ENCODE data around the gene PARD6B. TPM values are rescaled to one million over a fixed set of nuclear protein-coding genes. Genes with fewer than 3 reads are reported as not detected.

The PARD6B gene
- total and polyA plus RNA-seq, 2 donors (not counting 1 experiment from before 2014, with no cell fraction given) = 0.91 to 6.0 TPM

DNA sequence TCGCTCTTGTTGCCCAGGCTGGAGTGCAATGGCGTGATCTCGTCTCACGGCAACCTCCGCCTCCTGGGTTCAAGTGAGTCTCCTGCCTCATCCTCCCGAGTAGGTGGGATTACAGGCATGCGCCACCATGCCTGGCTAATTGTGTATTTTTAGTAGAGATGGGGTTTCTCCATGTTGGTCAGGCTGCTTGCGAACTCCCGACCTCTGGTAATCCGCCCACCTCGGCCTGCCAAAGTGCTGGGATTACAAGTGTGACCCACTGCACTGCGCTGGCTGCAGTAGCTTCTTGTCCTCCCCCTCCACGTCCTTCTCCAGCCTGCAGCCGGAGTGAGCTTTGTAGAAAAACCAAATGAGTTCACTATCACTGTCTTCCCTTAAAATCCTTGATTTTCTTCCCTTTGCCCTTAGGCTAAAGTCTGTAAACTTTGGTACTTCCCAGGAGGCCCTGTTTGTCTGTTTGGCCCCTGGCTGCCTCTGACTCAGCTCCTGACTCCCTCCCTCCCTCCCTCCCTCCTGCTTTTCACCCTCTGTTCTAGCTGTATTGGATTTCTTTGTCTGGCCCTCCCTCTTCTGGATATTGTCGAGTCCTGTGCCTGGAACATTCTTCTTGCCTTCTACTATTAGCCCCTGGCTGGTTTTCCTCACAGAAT is 12.9 kb downstream of the PARD6B start:
- Histone ChIP-seq H3K79me2 (ENCODE audit: control insufficient read depth, insufficient read depth, low read length) (no peaks in the 10 kb centered on the region), H2AFZ (ENCODE audit: insufficient read depth, low read depth, low read length, poor library complexity, severe bottlenecking) (no peak overlapping the region), H3K4me3 (ENCODE audit: control extremely low read depth in 1 of 5, extremely low read depth in 1 of 5, insufficient read depth in 1 of 5, low read depth in 2 of 5, low read length in 4 of 5) (no peak overlapping the region), H3K4me1 (ENCODE audit: control insufficient read depth in 2 of 2, insufficient read depth in 2 of 2, low read length in 2 of 2) (peaks cover 0 to 3% of the 10 kb centered on the region in 2 donors), H3K4me2 (replicated peaks; ENCODE audit: low read depth, low read length, poor library complexity, severe bottlenecking) (no peak overlapping the region), H3K27ac (ENCODE audit: low read length in 2 of 2) (no peak overlapping the region), H4K20me1 (ENCODE audit: control insufficient read depth, insufficient read depth, low read length, poor library complexity, severe bottlenecking) (no peaks in the 10 kb centered on the region), H3K36me3 (replicated peaks in 1 of 2; ENCODE audit: control extremely low read depth in 1 of 2, control insufficient read depth in 1 of 2, extremely low read depth in 1 of 2, insufficient read depth in 2 of 2, low read length in 1 of 2) (peaks cover 0 to 9% of the 10 kb centered on the region in 2 experiments), H3K9me3 (ENCODE audit: control extremely low read depth in 1 of 3, control insufficient read depth in 2 of 3, insufficient read depth in 1 of 3, low read length in 2 of 3) (no peaks in the 10 kb centered on the region), H3K9ac (ENCODE audit: low read length) (no peak overlapping the region), H3K27me3 (replicated peaks in 1 of 4; ENCODE audit: control extremely low read depth in 1 of 4, control insufficient read depth in 3 of 4, insufficient read depth in 4 of 4, low read length in 3 of 4) (no peaks in the 10 kb centered on the region)
- Mint-ChIP-seq H3K27me3 (no peaks in the 10 kb centered on the region), H3K27ac (no peak overlapping the region), H3K4me1 (peaks cover 6% of the 10 kb centered on the region), H3K9me3 (ENCODE audit: insufficient read depth) (no peaks in the 10 kb centered on the region), H3K4me3 (no peak overlapping the region)
- no peak for DNase-seq
- TF ChIP-seq, protein P1, sequence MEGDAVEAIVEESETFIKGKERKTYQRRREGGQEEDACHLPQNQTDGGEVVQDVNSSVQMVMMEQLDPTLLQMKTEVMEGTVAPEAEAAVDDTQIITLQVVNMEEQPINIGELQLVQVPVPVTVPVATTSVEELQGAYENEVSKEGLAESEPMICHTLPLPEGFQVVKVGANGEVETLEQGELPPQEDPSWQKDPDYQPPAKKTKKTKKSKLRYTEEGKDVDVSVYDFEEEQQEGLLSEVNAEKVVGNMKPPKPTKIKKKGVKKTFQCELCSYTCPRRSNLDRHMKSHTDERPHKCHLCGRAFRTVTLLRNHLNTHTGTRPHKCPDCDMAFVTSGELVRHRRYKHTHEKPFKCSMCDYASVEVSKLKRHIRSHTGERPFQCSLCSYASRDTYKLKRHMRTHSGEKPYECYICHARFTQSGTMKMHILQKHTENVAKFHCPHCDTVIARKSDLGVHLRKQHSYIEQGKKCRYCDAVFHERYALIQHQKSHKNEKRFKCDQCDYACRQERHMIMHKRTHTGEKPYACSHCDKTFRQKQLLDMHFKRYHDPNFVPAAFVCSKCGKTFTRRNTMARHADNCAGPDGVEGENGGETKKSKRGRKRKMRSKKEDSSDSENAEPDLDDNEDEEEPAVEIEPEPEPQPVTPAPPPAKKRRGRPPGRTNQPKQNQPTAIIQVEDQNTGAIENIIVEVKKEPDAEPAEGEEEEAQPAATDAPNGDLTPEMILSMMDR (IDR thresholded peaks at IDR 0.05) = no peak
- TF ChIP-seq EZH2 (IDR thresholded peaks at IDR 0.05; ENCODE audit: borderline replicate concordance, insufficient read depth, low read depth, low read length, poor library complexity, severe bottlenecking) = no peak
- ChIA-PET CTCF (no interaction called here), POLR2A (no interaction called here)
- no peak for ATAC-seq (ENCODE audit: low read depth)
- intact Hi-C loops (cut with micrococcal nuclease) = no loop called here
- WGBS (ENCODE audit: insufficient coverage) = 94% methylated on average over 14 of the region's 15 CpGs

DNA sequence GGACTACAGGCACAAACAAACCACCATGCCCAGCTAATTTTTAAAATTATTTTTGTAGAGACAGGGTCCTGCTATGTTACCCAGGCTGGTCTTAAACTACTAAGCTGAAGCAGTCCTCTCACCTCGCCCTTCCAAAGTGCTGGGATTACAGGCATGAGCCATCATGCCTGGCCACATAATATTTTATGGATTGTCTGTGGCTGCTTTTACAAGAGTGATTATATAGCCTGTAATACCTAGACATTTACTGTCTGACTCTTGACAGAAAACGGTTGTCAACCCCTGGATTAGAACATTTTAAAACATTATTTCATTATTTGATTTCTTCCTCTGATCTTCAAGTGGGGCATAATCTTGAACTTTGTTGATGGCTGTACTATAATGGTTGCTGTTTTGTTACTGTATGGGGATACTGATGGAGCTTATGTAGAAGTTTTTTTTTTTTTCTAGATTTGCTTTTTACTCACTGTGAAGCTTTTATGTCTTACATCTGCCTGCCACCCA is 14.3 kb downstream of the PARD6B start:
- CTCF ChIA-PET = no interaction called here
- Histone ChIP-seq H2AFZ (ENCODE audit: insufficient read depth, low read depth, low read length, poor library complexity, severe bottlenecking) (no peak overlapping the region), H4K20me1 (ENCODE audit: control insufficient read depth, insufficient read depth, low read length, poor library complexity, severe bottlenecking) (no peaks in the 10 kb centered on the region), H3K4me1 (ENCODE audit: control insufficient read depth in 2 of 2, insufficient read depth in 2 of 2, low read length in 2 of 2) (peaks cover 0 to 3% of the 10 kb centered on the region in 2 donors), H3K36me3 (replicated peaks in 1 of 2; ENCODE audit: control extremely low read depth in 1 of 2, control insufficient read depth in 1 of 2, extremely low read depth in 1 of 2, insufficient read depth in 2 of 2, low read length in 1 of 2) (peaks cover 8 to 17% of the 10 kb centered on the region in 2 experiments), H3K4me3 (ENCODE audit: control extremely low read depth in 1 of 5, extremely low read depth in 1 of 5, insufficient read depth in 1 of 5, low read depth in 2 of 5, low read length in 4 of 5) (no peak overlapping the region), H3K9me3 (ENCODE audit: control extremely low read depth in 1 of 3, control insufficient read depth in 2 of 3, insufficient read depth in 1 of 3, low read length in 2 of 3) (no peaks in the 10 kb centered on the region), H3K9ac (ENCODE audit: low read length) (no peak overlapping the region), H3K79me2 (ENCODE audit: control insufficient read depth, insufficient read depth, low read length) (no peaks in the 10 kb centered on the region), H3K4me2 (replicated peaks; ENCODE audit: low read depth, low read length, poor library complexity, severe bottlenecking) (no peak overlapping the region), H3K27me3 (replicated peaks in 1 of 4; ENCODE audit: control extremely low read depth in 1 of 4, control insufficient read depth in 3 of 4, insufficient read depth in 4 of 4, low read length in 3 of 4) (no peaks in the 10 kb centered on the region), H3K27ac (ENCODE audit: low read length in 2 of 2) (no peak overlapping the region)
- DNase-seq (no peak), ATAC-seq (ENCODE audit: low read depth) (no peak)
- no peak overlapping the region for H3K27ac Mint-ChIP-seq
- POLR2A ChIA-PET = no interaction called here
- H3K9me3 Mint-ChIP-seq (ENCODE audit: insufficient read depth) = no peaks in the 10 kb centered on the region
- TF ChIP-seq, protein P1 (IDR thresholded peaks at IDR 0.05) = no peak
- no peak for TF ChIP-seq EZH2 (IDR thresholded peaks at IDR 0.05; ENCODE audit: borderline replicate concordance, insufficient read depth, low read depth, low read length, poor library complexity, severe bottlenecking)
- no peaks in the 10 kb centered on the region for H3K27me3 Mint-ChIP-seq
- H3K4me1 Mint-ChIP-seq = peaks cover 6% of the 10 kb centered on the region
- no peak overlapping the region for H3K4me3 Mint-ChIP-seq
- WGBS (ENCODE audit: insufficient coverage) = 100% methylated on average over 1 of the region's 2 CpGs
- intact Hi-C loops (cut with micrococcal nuclease) = loop anchor here (5.0 kb wide), 1 partner anchor 163 kb away; no protein-coding TSS in a partner anchor
